GM18870 (cell line): Measurements from ENCODE around the gene TNFAIP8L2.
A peak's percentile ranks its signal among the peaks of the same experiment; 100 is the strongest.

Source experiments
- ATAC-seq: cut with Tn5 transposase; IDR thresholded peaks from one replicate; pipeline ENCODE4 v1.9.1; 2021; ENCODE audit warnings: moderate library complexity; ENCODE audit not compliant: unreplicated experiment

The TNFAIP8L2 gene

GRCh38 chr1:151145304-151146071 lies 11.0 kb upstream of the TNFAIP8L2 start:
- no peak for ATAC-seq

DNA sequence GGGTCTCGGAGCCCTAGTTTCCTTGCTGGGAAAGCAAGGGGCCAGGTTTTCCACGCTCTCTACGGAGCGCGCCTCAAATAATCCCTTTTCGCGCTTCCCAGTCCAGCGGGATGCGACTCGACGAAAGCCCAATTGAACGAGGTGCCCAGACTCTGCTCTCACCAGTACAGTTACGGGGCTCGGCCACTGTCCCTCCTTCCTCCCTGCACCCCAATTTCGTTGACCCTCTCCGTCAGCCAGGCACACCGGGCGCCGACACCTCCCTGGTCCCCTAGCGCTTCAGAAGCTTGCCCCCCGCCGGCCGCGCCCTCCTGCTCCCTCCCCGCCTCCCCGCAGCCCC lies 10.4 kb upstream of the TNFAIP8L2 start:
- no peak for ATAC-seq

- ATAC-seq: peak; percentile 92
These were observed 9.9 kb upstream of the TNFAIP8L2 start, which contains the start of gene SEMA6C for GRCh38 chr1:151146412-151147131. Gene SEMA6C (minus strand): TSS chr1:151146631. CDS start chr1:151142621, 4,010 bp downstream.

- no peak for ATAC-seq
These were observed 9.3 kb upstream of the TNFAIP8L2 start for GRCh38 chr1:151147132-151147503.

GRCh38 chr1:151147665-151148064 lies 8.8 kb upstream of the TNFAIP8L2 start:
- no peak for ATAC-seq

- no peak for ATAC-seq
These were observed 650 bp downstream of the TNFAIP8L2 start for GRCh38 chr1:151157067-151157531.

DNA sequence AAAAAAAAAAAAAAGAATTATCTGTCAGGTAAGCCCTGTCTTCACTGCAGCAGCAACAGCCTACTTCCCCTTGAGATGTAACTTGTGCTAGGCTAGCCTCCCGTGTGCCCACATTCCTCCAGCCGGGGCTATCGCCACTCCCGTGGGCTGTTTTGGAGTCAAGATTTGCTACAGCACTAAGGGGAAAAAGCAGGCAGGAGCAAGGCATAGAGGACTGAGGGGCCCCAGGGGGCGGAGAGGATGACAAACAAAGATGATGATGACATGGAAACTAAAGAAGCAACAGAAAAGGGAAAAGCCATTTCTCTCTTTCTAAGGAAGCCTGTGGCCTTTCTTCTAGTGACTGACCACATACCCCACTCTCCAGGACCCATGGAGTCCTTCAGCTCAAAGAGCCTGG lies 1.9 kb downstream of the TNFAIP8L2 start:
- no peak for ATAC-seq

DNA sequence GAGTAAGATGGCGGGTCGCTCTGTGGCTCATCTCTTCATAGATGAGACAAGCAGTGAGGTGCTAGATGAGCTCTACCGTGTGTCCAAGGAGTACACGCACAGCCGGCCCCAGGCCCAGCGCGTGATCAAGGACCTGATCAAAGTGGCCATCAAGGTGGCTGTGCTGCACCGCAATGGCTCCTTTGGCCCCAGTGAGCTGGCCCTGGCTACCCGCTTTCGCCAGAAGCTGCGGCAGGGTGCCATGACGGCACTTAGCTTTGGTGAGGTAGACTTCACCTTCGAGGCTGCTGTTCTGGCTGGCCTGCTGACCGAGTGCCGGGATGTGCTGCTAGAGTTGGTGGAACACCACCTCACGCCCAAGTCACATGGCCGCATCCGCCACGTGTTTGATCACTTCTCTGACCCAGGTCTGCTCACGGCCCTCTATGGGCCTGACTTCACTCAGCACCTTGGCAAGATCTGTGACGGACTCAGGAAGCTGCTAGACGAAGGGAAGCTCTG lies 2.4 kb downstream of the TNFAIP8L2 start:
- ATAC-seq: no peak

DNA sequence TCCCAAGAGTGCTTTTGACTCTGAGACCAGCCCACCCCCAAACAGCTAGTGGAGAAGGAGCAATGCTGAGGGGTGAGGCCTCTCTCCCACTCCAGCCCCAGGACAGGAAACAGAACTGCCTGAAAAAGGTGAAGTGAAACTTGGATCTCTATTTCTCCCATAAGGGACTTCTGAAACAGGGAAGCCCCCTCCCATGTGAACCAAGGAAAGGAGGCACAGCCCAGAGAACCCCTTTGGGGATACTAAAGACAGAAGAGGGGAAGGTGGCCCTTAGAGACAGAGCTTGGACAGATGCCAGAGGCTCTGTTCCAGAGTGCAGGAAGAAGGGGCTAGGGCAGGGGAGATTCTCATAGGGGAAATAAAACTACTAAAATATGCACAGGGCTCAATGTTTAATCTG lies 2.9 kb downstream of the TNFAIP8L2 start:
- ATAC-seq: no peak

DNA sequence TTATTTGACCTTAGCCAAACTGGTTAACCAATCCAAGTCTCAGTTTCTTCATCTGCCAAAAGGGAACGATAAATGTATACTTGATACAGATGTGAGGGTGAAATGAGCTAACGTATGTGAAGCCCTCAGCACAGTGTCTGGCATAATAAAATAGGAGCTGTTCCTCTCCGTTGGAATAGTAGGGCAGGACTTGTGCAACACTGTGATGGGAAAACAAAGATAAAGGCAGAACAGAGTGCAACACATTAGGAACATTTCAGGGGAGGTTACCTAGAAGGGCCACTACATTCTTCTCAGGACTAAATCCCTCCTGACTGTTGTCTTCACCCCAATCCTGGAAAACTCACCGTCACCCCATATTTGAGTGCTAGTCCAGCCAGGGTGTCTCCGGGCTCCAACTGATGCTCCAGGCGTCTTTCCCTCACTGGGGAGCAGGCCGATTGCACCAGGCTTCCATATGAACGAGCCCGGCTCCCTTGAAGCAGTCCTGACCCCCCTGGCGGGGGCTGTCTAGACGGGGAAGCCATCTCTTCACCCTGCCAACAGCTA lies 8.4 kb downstream of the TNFAIP8L2 start:
- ATAC-seq: no peak

DNA sequence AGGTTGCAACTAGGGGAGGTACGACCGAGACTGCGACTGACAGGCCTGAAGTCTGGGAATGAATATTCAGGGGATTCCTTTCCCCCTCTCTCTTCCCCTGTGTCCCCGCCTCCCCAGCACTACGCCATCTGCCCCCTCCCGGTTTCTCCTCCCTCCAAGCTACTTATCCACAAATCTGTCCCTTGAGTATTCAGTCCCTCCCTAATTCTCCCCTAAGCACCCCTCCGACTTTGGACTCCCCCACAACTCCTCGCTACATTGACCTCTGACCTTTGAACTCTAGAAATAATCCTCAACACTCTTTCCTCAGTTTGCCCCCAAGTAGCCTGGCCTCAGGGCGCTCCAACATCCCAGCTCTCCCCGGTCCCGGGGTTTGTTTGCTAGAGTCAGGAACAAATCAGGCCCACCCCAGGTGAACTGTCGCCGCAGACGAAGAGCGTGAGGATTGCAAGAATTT lies 8.9 kb downstream of the TNFAIP8L2 start:
- ATAC-seq: no peak

DNA sequence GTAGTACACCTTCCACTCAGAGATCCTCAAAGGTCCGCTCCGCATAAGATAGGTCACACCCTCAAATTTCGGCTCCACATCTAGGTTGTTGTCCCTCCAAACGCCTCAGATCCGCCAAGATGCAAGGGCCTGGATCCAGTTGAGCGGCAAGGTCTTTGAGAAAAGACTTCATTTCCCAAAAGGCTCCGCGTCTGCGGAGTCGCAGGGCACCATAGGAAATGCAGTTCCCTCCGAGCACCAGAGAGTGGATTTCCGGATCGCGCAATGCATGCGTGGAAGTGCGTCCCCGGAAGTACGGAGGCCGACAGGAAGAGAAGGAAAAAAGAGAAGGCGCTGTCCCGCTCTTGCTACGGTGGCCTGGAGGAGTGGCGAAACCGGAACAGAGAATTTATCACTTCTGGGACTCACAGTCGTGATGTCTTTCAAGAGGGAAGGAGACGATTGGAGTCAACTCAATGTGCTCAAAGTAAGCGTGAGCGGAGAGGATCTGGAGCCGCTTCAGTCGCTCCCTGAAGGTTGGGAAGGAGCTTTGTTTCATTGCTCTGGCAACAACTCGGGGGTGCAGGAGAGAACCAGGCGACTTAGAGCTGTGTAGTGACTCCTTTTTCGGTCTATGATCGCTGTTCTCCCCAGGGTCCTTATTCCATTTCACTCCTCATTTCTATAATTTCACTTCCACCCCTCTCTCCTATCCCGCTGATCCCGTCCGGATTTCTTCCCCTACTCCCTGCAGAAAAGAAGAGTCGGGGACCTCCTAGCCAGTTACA lies 9.5 kb downstream of the TNFAIP8L2 start, which contains the start of the genes LYSMD1 and SCNM1:
Gene LYSMD1, minus strand, starts transcription at position 165 of the 767 bp plus-strand sequence. CDS start 644 bp downstream, outside the sequence.
Gene SCNM1, plus strand, starts transcription at position 407 of the 767 bp plus-strand sequence. Its CDS starts 9 bp downstream, at position 416.
- ATAC-seq: peak; percentile 83

DNA sequence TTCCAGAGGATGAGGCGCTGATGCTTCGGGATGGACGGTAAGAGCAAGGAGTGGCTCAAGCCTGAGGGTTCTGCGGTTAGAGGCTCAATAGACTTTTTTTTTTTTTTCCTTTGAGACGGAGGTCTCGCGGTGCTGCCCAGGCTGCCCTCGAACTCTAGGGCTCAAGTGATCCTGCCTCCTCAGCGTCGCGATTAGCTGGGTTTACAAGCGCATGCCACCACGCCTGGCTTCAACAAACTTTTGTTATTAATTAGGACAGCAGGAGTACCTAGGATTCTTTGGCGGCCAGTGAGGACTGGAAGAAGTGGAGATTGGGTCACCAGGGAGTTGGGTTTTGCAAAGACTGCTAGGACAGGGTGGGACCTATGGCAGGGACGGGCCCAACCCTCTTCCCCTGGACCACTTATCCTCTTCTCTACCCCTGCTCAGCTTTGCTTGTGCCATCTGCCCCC lies 10.1 kb downstream of the TNFAIP8L2 start:
- no peak for ATAC-seq

- no peak for ATAC-seq
These were observed 10.7 kb downstream of the TNFAIP8L2 start for GRCh38 chr1:151167116-151167515.

GRCh38 chr1:151171190-151171589 lies 14.7 kb downstream of the TNFAIP8L2 start:
- ATAC-seq: no peak

DNA sequence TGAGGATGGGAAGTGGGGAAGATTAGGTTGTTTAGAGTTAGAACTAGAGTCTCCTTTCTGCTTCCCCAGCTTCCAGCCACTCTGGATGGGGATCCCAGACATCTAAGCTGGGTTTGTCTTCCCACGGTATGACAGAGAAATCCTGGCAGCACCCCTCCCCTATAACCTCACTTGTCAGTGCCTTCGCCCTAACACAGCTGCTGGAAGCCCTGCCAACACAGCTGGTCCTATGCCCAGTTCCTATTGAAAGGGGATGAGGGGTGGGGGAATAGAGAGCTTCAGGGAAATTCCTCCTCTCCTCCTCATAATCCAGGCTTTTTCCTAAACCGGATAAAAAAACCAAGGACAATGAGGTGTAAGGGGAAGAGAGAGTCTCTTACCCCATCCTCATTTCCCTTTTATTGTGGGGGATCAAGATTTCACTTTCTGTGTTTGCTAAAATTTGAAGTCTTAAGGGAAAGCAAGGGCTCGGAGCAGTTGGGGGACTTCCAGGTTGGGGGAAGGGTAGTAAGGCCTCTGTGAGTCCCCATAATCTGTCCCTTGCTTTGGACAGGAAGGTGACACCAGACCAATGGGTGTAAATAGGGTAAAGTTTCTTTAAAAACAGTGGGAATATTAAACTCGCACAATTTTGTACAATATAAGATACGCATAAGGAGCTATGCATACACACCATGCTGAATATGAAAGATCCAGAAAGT lies 18.7 kb downstream of the TNFAIP8L2 start:
- no peak for ATAC-seq

GRCh38 chr1:151175863-151176262 lies 19.4 kb downstream of the TNFAIP8L2 start, which contains the start of gene TMOD4:
Gene TMOD4 (minus strand): TSS chr1:151175981. CDS start chr1:151174875, 1,106 bp downstream.
- ATAC-seq: no peak

DNA sequence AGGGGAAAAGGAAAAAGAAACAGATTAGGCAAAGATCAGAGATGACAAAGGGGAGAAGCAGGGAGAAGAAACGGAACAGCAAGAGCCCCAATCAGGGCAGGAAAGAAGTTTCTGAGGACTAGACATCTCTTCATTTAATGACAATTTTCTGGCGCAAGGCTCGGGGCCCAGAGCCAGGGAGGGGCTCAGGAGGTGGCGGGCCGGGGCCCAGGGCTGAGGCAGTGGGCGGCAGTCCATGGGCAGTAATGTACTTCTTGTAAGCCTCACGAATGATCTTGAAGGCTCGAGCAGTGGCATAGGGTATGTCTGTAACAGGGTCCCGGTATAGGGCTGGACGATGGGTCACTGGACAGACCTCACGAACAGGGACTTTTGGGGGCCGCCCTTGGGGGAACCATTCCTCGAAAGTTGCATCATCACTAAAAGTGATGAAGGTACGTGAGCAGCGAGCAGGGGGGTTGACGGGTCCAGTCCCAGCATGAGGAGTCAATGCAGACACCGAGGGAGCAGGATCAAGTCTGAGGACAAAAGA lies 20.1 kb downstream of the TNFAIP8L2 start:
- no peak for ATAC-seq

DNA sequence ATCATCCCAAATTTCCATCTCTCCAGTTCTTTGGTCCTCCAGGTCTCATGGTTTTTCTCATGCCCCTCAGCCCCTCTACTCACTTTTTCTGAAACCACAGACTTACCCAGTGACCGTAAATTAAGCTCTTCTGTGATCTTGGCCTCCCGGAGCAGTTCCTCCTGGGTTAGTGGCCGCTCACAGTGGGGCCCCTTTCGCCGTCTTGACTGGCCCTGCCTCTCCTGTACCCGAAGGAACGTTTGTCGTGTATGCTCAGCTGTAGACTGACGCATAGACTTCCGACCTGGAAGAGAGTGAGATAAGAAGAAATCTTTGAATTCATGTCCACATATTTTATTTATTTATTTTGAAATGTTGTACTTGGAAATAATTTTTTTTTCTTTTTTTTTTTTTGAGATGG lies 27.8 kb downstream of the TNFAIP8L2 start:
- ATAC-seq: no peak

- ATAC-seq: no peak
These were observed 30.8 kb downstream of the TNFAIP8L2 start for GRCh38 chr1:151187205-151187604.
